ENCODE data around the gene GMDS.

Gene GMDS

GRCh38 chr6:2047855-2048254, 197.6 kb downstream of the GMDS start:
- peak; percentile 30 for DNase-seq (ENCODE audit: low read depth)
- TF ChIP-seq, protein P1, sequence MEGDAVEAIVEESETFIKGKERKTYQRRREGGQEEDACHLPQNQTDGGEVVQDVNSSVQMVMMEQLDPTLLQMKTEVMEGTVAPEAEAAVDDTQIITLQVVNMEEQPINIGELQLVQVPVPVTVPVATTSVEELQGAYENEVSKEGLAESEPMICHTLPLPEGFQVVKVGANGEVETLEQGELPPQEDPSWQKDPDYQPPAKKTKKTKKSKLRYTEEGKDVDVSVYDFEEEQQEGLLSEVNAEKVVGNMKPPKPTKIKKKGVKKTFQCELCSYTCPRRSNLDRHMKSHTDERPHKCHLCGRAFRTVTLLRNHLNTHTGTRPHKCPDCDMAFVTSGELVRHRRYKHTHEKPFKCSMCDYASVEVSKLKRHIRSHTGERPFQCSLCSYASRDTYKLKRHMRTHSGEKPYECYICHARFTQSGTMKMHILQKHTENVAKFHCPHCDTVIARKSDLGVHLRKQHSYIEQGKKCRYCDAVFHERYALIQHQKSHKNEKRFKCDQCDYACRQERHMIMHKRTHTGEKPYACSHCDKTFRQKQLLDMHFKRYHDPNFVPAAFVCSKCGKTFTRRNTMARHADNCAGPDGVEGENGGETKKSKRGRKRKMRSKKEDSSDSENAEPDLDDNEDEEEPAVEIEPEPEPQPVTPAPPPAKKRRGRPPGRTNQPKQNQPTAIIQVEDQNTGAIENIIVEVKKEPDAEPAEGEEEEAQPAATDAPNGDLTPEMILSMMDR (IDR thresholded peaks at IDR 0.05; ENCODE audit: insufficient read depth, low read depth, low read length, missing control alignments) = no peak
- no peak overlapping the region for H3K4me3 ChIP-seq (ENCODE audit: low read length)

GRCh38 chr6:2044192-2044591, 201.2 kb downstream of the GMDS start:
- TF ChIP-seq, protein P1 (IDR thresholded peaks at IDR 0.05; ENCODE audit: insufficient read depth, low read depth, low read length, missing control alignments) = no peak
- no peak overlapping the region for H3K4me3 ChIP-seq (ENCODE audit: low read length)
- no peak for DNase-seq (ENCODE audit: low read depth)

DNA sequence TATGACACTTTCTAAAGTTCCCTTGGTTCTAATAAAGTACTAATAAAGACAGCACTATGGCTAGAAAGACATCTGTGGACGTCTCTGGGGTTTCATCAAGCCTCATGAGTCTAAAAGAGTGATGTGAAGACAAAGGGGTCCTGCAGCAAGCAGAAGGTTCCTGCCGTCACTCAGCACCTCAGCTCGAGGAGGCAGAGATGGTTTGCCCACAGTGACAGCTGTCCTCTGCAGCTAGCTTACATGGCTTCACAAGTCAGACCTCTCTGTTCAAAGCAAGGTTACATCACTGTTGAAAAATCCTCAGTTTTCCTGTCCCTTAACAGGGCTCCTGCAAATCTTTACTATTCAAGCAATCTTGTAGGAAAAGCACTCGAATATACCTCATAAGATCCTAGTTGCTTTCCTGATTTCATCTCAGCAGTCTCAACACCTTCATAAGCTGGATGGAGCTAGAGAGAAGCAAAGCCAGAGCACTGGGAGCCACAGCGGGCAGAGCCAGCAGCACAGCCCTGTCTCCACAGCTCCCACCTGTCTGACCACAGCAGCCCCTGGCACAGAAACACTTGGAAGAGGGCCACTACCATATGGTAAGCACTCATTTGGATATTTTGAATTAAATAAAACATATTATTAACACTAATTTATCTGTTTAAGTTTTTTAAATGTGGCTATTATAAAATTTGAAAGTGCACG, 202.3 kb downstream of the GMDS start:
- no peak overlapping the region for H3K4me3 ChIP-seq (ENCODE audit: low read length)
- TF ChIP-seq, protein P1 (IDR thresholded peaks at IDR 0.05; ENCODE audit: insufficient read depth, low read depth, low read length, missing control alignments) = no peak
- no peak for DNase-seq (ENCODE audit: low read depth)

DNA sequence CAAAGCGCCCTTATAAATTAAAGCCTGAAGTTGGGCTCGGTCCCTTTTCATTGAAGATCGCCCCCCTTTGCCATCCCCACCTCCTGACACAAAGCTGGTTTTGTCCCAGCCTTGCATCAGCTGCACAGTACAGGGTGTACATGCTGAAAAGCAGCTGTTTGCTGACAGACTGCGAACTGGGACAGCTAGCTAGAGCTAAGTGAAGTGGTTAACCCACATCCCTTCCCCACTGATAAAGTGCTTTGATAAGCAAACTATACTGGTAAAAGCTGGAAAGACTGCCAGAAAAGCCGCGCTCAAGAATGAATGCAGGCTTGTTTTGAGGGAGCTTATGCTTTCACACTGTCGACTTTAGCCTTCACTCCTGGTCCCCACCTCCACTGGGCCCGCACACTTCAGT, 207.3 kb downstream of the GMDS start:
- no peak for DNase-seq (ENCODE audit: low read depth)
- H3K4me3 ChIP-seq (ENCODE audit: low read length) = no peak overlapping the region

DNA sequence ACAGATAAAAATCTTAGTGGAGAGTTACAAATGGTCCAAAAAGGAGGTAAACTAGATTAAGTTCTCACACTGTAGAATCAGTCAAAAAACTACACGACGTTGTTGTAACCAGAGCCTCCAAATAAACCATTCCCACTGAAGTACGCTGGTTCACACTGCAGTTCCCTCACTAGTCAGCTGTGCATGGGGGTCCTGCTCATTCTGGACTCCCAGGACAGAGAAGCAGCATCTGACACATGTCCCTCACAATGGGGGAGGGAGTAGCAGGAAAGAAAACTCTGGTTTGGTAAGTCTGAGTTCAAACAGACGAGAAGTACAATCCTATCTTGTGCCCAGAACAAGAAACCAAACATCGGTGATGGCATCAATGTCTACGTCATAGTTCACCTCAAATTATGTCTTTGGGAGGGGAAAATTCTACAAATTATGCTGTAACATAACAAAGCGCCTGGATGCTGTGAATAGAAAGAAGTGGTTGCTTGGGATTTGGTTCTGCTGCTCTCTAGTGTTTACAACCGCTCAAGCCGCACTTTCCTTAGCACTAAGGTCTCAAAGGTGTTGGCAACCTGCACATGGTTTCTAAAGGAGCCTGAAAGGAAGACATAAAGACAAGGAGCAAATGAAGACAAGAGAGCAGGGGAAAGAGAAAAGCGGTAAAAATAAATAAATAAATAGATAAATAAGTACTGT, 208.0 kb downstream of the GMDS start:
- DNase-seq (ENCODE audit: low read depth) = peak; percentile 48
- TF ChIP-seq, protein P1 (IDR thresholded peaks at IDR 0.05; ENCODE audit: insufficient read depth, low read depth, low read length, missing control alignments) = peak; percentile 45
- no peak overlapping the region for H3K4me3 ChIP-seq (ENCODE audit: low read length)

More for the DNA sequence above, 207.3 kb downstream of the GMDS start:
- TF ChIP-seq, protein P1 (IDR thresholded peaks at IDR 0.05; ENCODE audit: insufficient read depth, low read depth, low read length, missing control alignments) = no peak

- DNase-seq (ENCODE audit: low read depth) = no peak
- no peak overlapping the region for H3K4me3 ChIP-seq (ENCODE audit: low read length)
- TF ChIP-seq, protein P1 (IDR thresholded peaks at IDR 0.05; ENCODE audit: insufficient read depth, low read depth, low read length, missing control alignments) = no peak
These were observed 208.7 kb downstream of the GMDS start for GRCh38 chr6:2036710-2037023.

Measured in epithelial cell of esophagus (primary cell).